GM03348 (cell line): ENCODE results near the gene SLC30A1.

ENCODE experiments used
- DNase-seq: peaks from one replicate; pipeline ENCODE4 v3.0.0; 2012; ENCODE audit warnings: low spot score

Gene SLC30A1

GRCh38 chr1:211607754-211608473, 29.0 kb upstream of the SLC30A1 start:
- DNase-seq, result no peak

DNA sequence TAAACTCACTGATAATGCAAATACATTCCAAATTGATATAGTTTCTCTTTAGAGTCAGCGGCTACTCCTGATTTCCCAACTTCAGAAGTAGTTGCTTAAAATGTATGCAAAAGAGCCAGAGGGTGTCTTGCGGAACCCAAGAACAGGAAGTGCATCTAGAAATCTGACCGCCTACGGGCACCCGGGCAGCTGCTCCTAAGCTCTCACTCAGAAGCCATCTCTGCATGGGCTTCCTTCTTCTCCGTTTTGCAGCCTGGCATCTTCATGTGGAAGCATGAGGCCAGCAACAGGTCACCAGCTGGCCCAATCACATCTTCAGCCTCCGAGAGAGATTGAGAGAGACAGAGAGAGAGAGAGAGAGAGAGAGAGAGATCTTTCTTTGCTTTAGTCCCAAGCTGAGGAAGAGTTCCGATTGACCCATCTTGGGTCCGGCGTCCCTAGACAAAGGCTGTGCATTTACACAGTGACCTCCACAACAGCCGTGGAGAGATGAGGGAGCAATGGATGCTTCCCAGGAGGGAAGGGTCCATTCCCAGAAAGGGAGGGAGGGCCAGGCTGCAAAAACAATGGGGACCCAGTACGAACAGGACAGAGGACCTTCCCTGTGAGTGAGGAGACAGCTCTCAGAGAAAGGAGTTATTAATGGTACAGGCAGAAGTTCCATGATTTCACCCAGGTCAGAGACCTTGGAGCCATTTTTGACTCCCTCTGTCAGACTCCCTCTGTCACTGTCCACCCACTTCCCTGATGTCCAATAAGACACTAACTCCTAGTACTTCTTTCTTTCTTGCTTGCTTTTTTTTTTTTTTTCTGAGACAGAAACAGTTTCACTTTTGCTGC, 28.2 kb upstream of the SLC30A1 start:
- DNase-seq, result no peak

DNA sequence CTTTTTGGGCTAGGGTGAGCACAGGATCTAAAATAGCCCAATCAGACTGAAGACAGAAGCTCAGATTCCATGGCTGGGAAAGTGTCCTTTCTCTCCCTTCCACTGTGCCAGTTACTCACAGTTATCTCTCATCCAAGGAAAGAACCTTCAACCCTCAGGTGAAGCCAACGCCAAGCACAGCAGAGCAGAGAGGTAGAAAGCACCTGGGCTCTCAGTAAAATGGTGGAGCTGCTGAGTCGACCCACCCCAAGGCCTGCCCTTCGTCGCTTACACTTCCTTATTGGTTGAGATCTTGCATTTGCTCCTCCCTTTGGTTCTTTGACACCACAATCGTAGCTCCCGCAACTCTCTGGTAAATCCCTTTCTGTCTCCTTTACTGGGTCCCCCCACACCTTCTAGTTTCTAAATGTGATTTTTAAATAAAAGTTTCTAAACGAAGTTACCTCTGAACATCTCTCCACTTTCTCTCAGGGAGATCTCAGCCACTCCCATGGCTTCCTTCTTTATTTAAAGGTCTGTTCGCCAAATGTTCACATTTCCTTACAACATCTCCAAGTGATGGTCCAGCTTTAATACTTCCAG, 27.5 kb upstream of the SLC30A1 start:
- no peak for DNase-seq

- no peak for DNase-seq
Measured at GRCh38 chr1:211605603-211606331, 26.8 kb upstream of the SLC30A1 start.

GRCh38 chr1:211605034-211605433, 26.1 kb upstream of the SLC30A1 start:
- DNase-seq, result no peak

DNA sequence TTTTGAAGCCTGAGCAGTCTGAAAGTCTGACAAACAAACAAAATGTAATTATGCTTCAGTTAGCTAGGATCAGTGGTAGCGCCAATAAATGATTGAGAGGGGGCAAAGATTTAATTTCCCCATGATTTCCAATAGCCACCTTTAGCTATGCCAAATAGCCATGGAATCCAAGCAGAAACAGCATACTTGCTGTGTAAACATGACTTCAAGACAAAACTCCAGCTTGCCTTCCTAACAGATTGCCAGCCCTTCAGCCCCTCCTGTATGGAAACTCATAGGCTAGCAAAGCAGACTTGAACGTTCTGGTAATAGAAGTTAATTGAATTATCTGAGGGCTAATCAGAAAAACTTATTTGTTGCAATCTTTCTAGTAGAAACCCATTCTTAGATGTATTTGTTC, 25.6 kb upstream of the SLC30A1 start:
- no peak for DNase-seq

- DNase-seq, result no peak
Measured at GRCh38 chr1:211603713-211604112, 24.8 kb upstream of the SLC30A1 start.

- DNase-seq, result peak; percentile 29
Measured at GRCh38 chr1:211603191-211603701, 24.3 kb upstream of the SLC30A1 start.

DNA sequence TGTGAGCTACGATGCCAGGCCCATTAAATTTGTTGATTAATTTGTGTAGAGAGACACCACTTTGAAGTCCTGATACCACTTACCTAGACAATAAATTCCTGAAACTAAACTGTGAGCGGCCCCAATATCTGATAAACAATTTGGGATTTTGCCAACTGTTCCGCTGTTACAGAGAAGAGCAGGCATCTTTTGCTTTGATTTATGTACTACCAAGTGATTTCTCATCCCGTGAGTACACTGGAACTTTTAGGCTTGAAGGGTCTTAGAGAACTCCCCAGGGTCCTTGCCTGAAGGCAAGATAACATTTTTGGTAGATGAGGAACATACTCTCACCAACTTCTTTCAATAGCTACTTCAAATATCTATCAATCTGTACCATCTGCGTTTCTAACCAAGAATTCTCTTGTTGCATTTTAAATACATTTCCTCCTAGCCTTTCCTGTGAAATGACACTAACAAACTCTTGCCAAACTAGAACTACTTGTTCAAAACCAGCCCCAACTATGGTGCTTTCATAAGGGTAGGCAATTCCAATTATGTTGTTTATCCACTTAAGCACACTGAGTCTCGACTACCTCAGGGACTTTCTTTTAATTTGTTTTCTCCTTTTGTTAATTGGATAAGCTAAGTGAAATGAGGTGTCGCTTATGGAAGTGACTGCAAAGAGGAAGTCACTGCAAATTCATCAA, 23.2 kb upstream of the SLC30A1 start:
- DNase-seq, result no peak

DNA sequence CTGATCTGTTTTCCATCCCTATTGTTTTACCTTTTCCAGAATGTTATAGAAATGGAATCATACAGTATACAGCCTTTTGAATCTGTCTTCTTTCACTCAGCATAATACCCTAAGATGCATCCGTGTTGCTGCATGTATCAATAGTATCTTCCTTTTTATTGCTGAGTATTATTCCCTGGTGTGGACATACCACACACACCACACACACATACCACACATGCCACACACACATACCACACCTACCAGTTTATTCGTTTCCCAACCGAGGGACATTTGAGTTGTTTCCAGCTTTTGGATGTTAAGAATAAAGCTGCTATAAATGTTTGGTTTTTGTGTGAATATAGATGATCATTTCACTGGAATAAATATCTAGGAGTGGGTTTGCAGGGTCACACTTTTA, 22.2 kb upstream of the SLC30A1 start:
- no peak for DNase-seq

DNA sequence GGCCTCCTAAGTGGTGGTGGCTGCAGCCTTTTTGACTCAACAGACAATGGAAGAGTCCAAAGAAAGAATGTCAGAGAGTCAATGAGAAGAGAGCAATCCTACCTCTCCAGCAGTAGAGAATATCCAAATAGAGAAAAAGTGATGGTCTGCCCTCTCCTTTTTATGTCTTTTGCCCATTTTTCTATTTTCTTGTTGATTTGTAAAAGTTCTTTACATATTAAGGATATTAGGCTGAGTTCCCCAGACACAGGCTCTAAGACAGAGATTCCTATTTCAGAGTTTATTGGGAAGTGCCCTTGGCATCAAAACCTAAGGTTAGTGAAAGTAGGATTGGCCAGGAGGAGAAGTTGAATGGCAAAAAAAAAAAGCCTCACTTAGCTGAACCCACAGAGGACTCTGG, 20.3 kb upstream of the SLC30A1 start:
- no peak for DNase-seq

DNA sequence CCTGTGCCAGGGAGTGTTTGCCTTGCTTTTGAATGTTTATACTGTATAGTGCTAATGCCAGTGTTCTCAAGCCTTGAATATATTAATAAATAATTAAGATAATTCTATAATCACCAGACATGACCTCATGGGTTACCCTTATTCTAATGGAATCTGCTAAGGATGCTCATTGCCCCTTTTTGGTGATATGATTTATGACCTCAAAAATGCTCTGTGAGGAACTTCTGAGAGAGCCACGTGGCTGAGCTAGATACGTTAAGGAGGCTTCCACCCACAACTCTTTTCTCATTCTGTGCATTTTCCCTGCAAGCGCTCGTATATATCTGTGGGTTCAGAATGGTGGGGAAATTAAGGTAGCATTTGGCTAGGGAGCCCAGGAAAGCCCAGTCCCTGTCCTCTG, 19.6 kb upstream of the SLC30A1 start:
- DNase-seq, result no peak

- DNase-seq, result no peak
Measured at GRCh38 chr1:211596418-211597181, 17.6 kb upstream of the SLC30A1 start.

- DNase-seq, result no peak
Measured at GRCh38 chr1:211595419-211595818, 16.5 kb upstream of the SLC30A1 start.

DNA sequence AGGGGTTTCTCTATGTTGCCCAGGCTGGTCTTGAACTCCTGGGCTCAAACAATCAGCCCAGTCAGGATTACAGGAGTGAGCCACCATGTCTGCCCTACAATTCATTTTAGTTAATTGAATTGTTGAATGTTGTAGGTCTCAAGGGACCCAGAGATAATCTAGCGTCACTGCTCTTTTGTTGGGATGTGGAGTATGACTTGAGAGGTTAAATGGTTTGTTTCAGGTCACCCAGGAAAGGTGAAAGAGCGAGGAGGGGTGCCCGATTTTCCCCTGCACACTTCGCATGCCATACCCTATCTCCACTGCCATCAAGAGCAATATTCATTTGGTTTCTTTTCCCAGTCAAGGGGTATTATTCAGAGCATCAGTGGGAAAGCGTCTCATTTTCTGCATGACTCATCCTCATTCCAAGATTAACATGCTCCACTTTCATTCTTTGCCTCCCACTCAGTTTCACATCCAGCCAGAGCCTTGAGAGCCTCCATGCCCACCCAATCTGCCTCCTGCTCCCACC, 13.1 kb upstream of the SLC30A1 start:
- DNase-seq, result peak; percentile 85

DNA sequence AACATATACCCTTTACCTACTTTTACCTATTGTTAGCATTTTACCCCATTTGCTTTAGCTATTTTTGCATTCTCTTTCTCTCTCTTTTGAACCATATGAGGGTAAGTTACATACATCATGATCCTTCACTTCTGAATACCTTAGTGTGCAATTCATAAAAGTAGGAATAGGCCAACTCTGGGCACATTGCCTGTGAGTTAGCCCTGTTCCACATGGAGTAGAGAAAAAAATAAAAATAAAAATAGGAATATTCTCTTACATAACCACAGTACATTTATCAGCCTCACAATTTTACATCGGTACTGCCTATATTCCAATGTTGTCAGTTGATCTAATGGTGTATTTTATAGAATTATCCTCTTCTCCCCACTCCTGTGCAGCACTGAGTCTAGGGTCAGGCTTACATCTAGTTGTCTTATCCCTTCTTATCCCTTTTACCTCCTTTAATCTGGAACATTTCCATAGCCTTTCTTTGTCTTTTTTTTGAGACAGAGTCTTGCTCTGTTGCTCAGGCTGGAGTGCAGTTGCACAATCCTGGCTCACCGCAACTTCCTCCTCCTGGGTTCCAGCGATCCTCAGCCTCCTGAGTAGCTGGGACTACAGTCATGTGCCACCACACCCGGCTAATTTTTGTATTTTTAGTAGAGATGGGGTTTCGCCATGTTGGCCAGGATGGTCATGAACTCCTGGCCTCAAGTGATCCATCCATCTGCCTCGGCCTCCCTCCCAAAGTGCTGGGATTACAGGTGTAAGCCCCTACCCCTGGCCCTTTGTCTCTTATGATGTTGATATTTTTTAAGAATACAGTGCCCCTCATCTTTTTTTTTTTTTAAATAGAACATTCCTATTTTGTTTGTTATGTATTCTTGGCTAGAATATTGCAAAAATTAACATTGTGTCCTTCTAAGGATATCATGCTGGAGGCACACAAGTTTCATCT, 11.1 kb upstream of the SLC30A1 start:
- DNase-seq, result no peak

- DNase-seq, result no peak
Measured at GRCh38 chr1:211588711-211589110, 9.8 kb upstream of the SLC30A1 start.

DNA sequence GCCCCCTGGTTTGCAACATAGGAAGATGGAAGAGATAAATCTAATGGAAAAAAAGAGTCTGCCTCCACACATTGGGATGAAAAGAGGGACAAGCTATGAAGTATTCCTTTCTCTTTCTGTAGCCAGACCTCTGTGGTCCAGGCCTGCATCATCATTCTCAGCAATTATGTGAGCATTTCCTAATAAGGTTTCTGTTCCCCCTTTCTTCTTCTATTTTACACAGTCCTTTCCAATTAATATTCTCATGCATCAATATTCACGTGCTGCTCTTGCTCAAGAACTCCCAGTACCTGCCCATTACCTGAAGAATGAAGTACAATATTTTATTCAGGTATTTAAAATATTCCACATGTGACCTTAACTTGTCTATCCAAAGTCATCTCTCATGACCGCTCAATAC, 8.2 kb upstream of the SLC30A1 start:
- DNase-seq, result no peak

GRCh38 chr1:211586538-211586937, 7.6 kb upstream of the SLC30A1 start:
- DNase-seq, result no peak
